Body of pancreas (tissue), 4 donors: ENCODE data around the gene LBR. TPM values are rescaled to one million over a fixed set of nuclear protein-coding genes. Genes with fewer than 3 reads are reported as not detected.

ENCODE experiments used
- ATAC-seq: fragments of 150-250 bp; one replicate; pipeline ENCODE4 v1.9.1; 2016
- DNase-seq, 4 donors: peaks; one replicate each; pipeline ENCODE4 v3.0.0-alpha.2; 2019
- H3K27ac ChIP-seq, 4 donors: fragments of 200-600 bp; sonication (generic); 1 replicate in 3 of 4; 2 replicates in 1 of 4; pipeline versions ENCODE4 v1.5.1 to v1.6.1; 2016 to 2019; ENCODE audit warnings: mild to moderate bottlenecking in 1 of 4, mixed read lengths in 1 of 4, moderate library complexity in 1 of 4
- H3K27me3 ChIP-seq, 2 donors: fragments of 200-600 bp; sonication (generic); one replicate each; pipeline ENCODE4 v1.6.0; 2016; ENCODE audit warnings: mild to moderate bottlenecking in 1 of 2
- H3K36me3 ChIP-seq, 2 donors: fragments of 200-600 bp; sonication (generic); replicated peaks in 1 of 2; 2 replicates each; pipeline ENCODE4 v1.5.1; 2016; ENCODE audit warnings: low read depth in 2 of 2; ENCODE audit not compliant: insufficient read depth in 1 of 2
- H3K4me1 ChIP-seq: fragments of 200-600 bp; sonication (generic); one replicate; pipeline ENCODE4 v1.6.0; 2016
- H3K4me3 ChIP-seq, 2 donors: fragments of 200-600 bp; sonication (generic); 1 replicate in 1 of 2; 2 replicates in 1 of 2; pipeline ENCODE4 v1.5.1; 2016 to 2019
- H3K9me3 ChIP-seq, 3 donors: fragments of 200-600 bp; sonication (generic); 1 replicate in 2 of 3; 2 replicates in 1 of 3; pipeline ENCODE4 v1.5.1; 2016
- CTCF ChIP-seq, 7 experiments: fragments of 450-650 bp in 4 of 7; fragments of 200-600 bp in 3 of 7; sonication (generic) in 3 of 7; IDR thresholded peaks; one replicate each; pipeline ENCODE4 v1.5.1; 2016 to 2019; ENCODE audit warnings: antibody characterized with exemption in 7 of 7
- POLR2A ChIP-seq, 3 donors: fragments of 450-650 bp; IDR thresholded peaks; one replicate each; pipeline ENCODE4 v1.6.1; 2016; ENCODE audit warnings: antibody characterized with exemption in 3 of 3, mild to moderate bottlenecking in 2 of 3
- WGBS, 2 donors: methylation state at CpG; one replicate each; pipeline ENCODE4 v1.1.5; 2017; 5-methylcytosine and 5-hydroxymethylcytosine counted together
- intact Hi-C: fragments of 100-400 bp; cut with DNase I; formaldehyde crosslinking; loops from one replicate; pipeline ENCODE4 v1.15.1; 2023
- total RNA-seq, 2 donors: library from RNA; depleted of rRNA; stranded (reverse); fragments of >200 nt; gene quantifications; one replicate each; pipeline ENCODE4 v1.1.0, GENCODE V29; 2016

Gene LBR
- total RNA-seq, 2 donors from 2014 or later = 15.2 to 26.5 TPM

GRCh38 chr1:225422031-225422605 lies 5.7 kb downstream of the LBR start:
- no peak for DNase-seq
- H3K36me3 ChIP-seq = peaks cover 3 to 8% of the 10 kb centered on the region in 2 donors
- no peaks in the 10 kb centered on the region for H3K27me3 ChIP-seq
- intact Hi-C loops = no loop called here
- ATAC-seq = no peak
- H3K9me3 ChIP-seq = no peaks in the 10 kb centered on the region
- H3K27ac ChIP-seq = peak overlapping the region in 2 of 4 donors; percentile 1 to 33
- 49 to 53% methylated on average over 14 of the region's 14 CpGs for WGBS, 2 donors
- H3K4me3 ChIP-seq = no peak overlapping the region
- TF ChIP-seq CTCF (IDR thresholded peaks at IDR 0.05) (no peak), POLR2A (IDR thresholded peaks at IDR 0.05) (no peak)
- H3K4me1 ChIP-seq = peaks cover 47% of the 10 kb centered on the region

GRCh38 chr1:225418598-225418997 lies 9.2 kb downstream of the LBR start:
- Histone ChIP-seq H3K27me3 (no peaks in the 10 kb centered on the region), H3K4me3 (no peak overlapping the region), H3K36me3 (peaks cover 8% of the 10 kb centered on the region in 2 donors), H3K4me1 (peaks cover 24% of the 10 kb centered on the region), H3K27ac (no peak overlapping the region), H3K9me3 (no peaks in the 10 kb centered on the region)
- intact Hi-C loops = no loop called here
- TF ChIP-seq CTCF (IDR thresholded peaks at IDR 0.05) (no peak), POLR2A (IDR thresholded peaks at IDR 0.05) (no peak)
- WGBS, 2 donors = 73 to 81% methylated on average over 4 of the region's 4 CpGs
- ATAC-seq (no peak), DNase-seq (no peak)

- intact Hi-C loops = no loop called here
- TF ChIP-seq CTCF (IDR thresholded peaks at IDR 0.05) (no peak), POLR2A (IDR thresholded peaks at IDR 0.05) (no peak)
- H3K4me3 ChIP-seq = no peak overlapping the region
- ATAC-seq (no peak), DNase-seq (no peak)
- 40 to 49% methylated on average over 2 of the region's 2 CpGs for WGBS, 2 donors
- H3K9me3 ChIP-seq = no peaks in the 10 kb centered on the region
- H3K27ac ChIP-seq = no peak overlapping the region
- H3K27me3 ChIP-seq = no peaks in the 10 kb centered on the region
- peaks cover 24% of the 10 kb centered on the region for H3K4me1 ChIP-seq
- H3K36me3 ChIP-seq = peaks cover 8% of the 10 kb centered on the region in 2 donors
These were observed 9.8 kb downstream of the LBR start for GRCh38 chr1:225418059-225418458.

GRCh38 chr1:225415967-225416745 lies 11.7 kb downstream of the LBR start:
- no peak for ATAC-seq
- peaks cover 25% of the 10 kb centered on the region for H3K4me1 ChIP-seq
- DNase-seq = no peak
- H3K27ac ChIP-seq = no peak overlapping the region
- H3K27me3 ChIP-seq = no peaks in the 10 kb centered on the region
- no peak overlapping the region for H3K4me3 ChIP-seq
- intact Hi-C loops = no loop called here
- H3K36me3 ChIP-seq = peaks cover 8% of the 10 kb centered on the region in 2 donors
- WGBS, 2 donors = 76 to 84% methylated on average over 11 of the region's 11 CpGs
- no peaks in the 10 kb centered on the region for H3K9me3 ChIP-seq
- TF ChIP-seq POLR2A (IDR thresholded peaks at IDR 0.05) = no peak
- no peak for TF ChIP-seq CTCF (IDR thresholded peaks at IDR 0.05)
